Omental fat pad (tissue), 4 donors: ENCODE data around the gene MB. TPM values are rescaled to one million over a fixed set of nuclear protein-coding genes. Genes with fewer than 3 reads are reported as not detected.

Experiments used
- ATAC-seq: fragments of 150-250 bp; one replicate; pipeline ENCODE4 v1.9.1; 2016; ENCODE audit warnings: mild to moderate bottlenecking, moderate library complexity; ENCODE audit not compliant: low FRiP score
- DNase-seq: peaks from one replicate; pipeline ENCODE4 v3.0.0-alpha.2; 2019; ENCODE audit warnings: low spot score
- CTCF ChIP-seq, 3 donors: fragments of 450-650 bp; IDR thresholded peaks; one replicate each; pipeline ENCODE4 v1.5.1; 2016 to 2017; ENCODE audit warnings: antibody characterized with exemption in 3 of 3, mild to moderate bottlenecking in 3 of 3, moderate library complexity in 2 of 3
- total RNA-seq, 4 donors: library from RNA; depleted of rRNA; stranded (reverse); fragments of >200 nt; gene quantifications; one replicate each; pipeline ENCODE4 v1.1.0, GENCODE V29; 2016

The MB gene
- total RNA-seq, 4 donors from 2014 or later, result 0.44 TPM; not detected in 3

- DNase-seq (no peak), ATAC-seq (no peak)
- TF ChIP-seq CTCF (IDR thresholded peaks at IDR 0.05), result no peak
Measured at GRCh38 chr22:35609761-35610160, 7.4 kb downstream of the MB start.

GRCh38 chr22:35609261-35609660 lies 7.9 kb downstream of the MB start:
- ATAC-seq (no peak), DNase-seq (no peak)
- no peak for TF ChIP-seq CTCF (IDR thresholded peaks at IDR 0.05)

- TF ChIP-seq CTCF (IDR thresholded peaks at IDR 0.05), result no peak
- DNase-seq (no peak), ATAC-seq (no peak)
Measured at GRCh38 chr22:35608088-35608487, 9.0 kb downstream of the MB start.

GRCh38 chr22:35606916-35607315 lies 10.2 kb downstream of the MB start:
- DNase-seq (no peak), ATAC-seq (no peak)
- TF ChIP-seq CTCF (IDR thresholded peaks at IDR 0.05), result no peak

- ATAC-seq, result no peak
- no peak for TF ChIP-seq CTCF (IDR thresholded peaks at IDR 0.05)
- DNase-seq, result no peak
Measured at GRCh38 chr22:35605851-35606481, 11.2 kb downstream of the MB start.

GRCh38 chr22:35605369-35605680 lies 11.8 kb downstream of the MB start:
- no peak for DNase-seq
- no peak for ATAC-seq
- TF ChIP-seq CTCF (IDR thresholded peaks at IDR 0.05), result no peak

- no peak for ATAC-seq
- no peak for DNase-seq
- TF ChIP-seq CTCF (IDR thresholded peaks at IDR 0.05), result no peak
Measured at GRCh38 chr22:35604621-35605368, 12.3 kb downstream of the MB start.
